Suprapubic skin (tissue), 4 donors: Measurements from ENCODE around the gene TCF7L2. TPM values are rescaled to one million over a fixed set of nuclear protein-coding genes. Genes with fewer than 3 reads are reported as not detected.

Experiments
- DNase-seq, 2 donors: peaks; one replicate each; pipeline ENCODE4 v3.0.0-alpha.2; 2019; ENCODE audit warnings: low spot score in 2 of 2
- H3K27ac ChIP-seq: fragments of 200-600 bp; sonication (generic); one replicate; pipeline ENCODE4 v1.5.1; 2019
- H3K27me3 ChIP-seq: fragments of 200-600 bp; sonication (generic); one replicate; pipeline ENCODE4 v1.5.1; 2019
- H3K36me3 ChIP-seq: fragments of 200-600 bp; sonication (generic); one replicate; pipeline ENCODE4 v1.5.1; 2019
- H3K4me1 ChIP-seq: fragments of 200-600 bp; sonication (generic); one replicate; pipeline ENCODE4 v1.5.1; 2019
- H3K4me3 ChIP-seq: fragments of 200-600 bp; sonication (generic); one replicate; pipeline ENCODE4 v1.5.1; 2019; ENCODE audit warnings: mild to moderate bottlenecking
- H3K9me3 ChIP-seq: fragments of 200-600 bp; sonication (generic); one replicate; pipeline ENCODE4 v1.5.1; 2019
- CTCF ChIP-seq, 2 donors: fragments of 200-600 bp in 1 of 2; fragments of 450-650 bp in 1 of 2; sonication (generic) in 1 of 2; IDR thresholded peaks; one replicate each; pipeline ENCODE4 v1.5.1; 2016 to 2019; ENCODE audit warnings: antibody characterized with exemption in 2 of 2, mild to moderate bottlenecking in 1 of 2, moderate library complexity in 1 of 2
- EP300 ChIP-seq: sonication (generic); formaldehyde crosslinking; IDR thresholded peaks from one replicate; pipeline ENCODE4 v1.6.1; 2017; ENCODE audit warnings: antibody characterized with exemption
- POLR2A ChIP-seq, 2 donors: fragments of 450-650 bp; IDR thresholded peaks; one replicate each; pipeline ENCODE4 v1.6.1; 2017; ENCODE audit warnings: antibody characterized with exemption in 2 of 2, mild to moderate bottlenecking in 2 of 2, moderate library complexity in 2 of 2
- POLR2AphosphoS5 ChIP-seq, 3 donors: sonication (generic); formaldehyde crosslinking; IDR thresholded peaks; one replicate each; pipeline ENCODE4 v1.6.1; 2017; ENCODE audit warnings: antibody characterized with exemption in 3 of 3
- WGBS: methylation state at CpG from one replicate; pipeline ENCODE4 v1.1.5; 2018; 5-methylcytosine and 5-hydroxymethylcytosine counted together
- total RNA-seq, 4 donors: library from RNA; depleted of rRNA; stranded (reverse); fragments of >200 nt; gene quantifications; one replicate each; pipeline ENCODE4 v1.1.0, GENCODE V29; 2016

The TCF7L2 gene
- total RNA-seq, 4 donors from 2014 or later: 9.9 to 23.3 (median 15.2) TPM

- Histone ChIP-seq H3K4me3 (no peak overlapping the region), H3K27ac (no peak overlapping the region), H3K36me3 (no peaks in the 10 kb centered on the region), H3K27me3 (no peaks in the 10 kb centered on the region), H3K9me3 (no peaks in the 10 kb centered on the region), H3K4me1 (peaks cover 59% of the 10 kb centered on the region)
- DNase-seq: no peak
- 57% methylated on average over 4 of the region's 4 CpGs for WGBS
- TF ChIP-seq POLR2A (IDR thresholded peaks at IDR 0.05) (no peak), POLR2AphosphoS5 (IDR thresholded peaks at IDR 0.05) (no peak), CTCF (IDR thresholded peaks at IDR 0.05) (no peak), EP300 (no peak)
These were observed 49.1 kb downstream of the TCF7L2 start for GRCh38 chr10:112999102-112999501.

- no peaks in the 10 kb centered on the region for H3K9me3 ChIP-seq
- no peaks in the 10 kb centered on the region for H3K27me3 ChIP-seq
- H3K36me3 ChIP-seq: no peaks in the 10 kb centered on the region
- H3K27ac ChIP-seq: peak overlapping the region; percentile 49
- no peak overlapping the region for H3K4me3 ChIP-seq
- TF ChIP-seq CTCF (IDR thresholded peaks at IDR 0.05) (no peak), POLR2AphosphoS5 (IDR thresholded peaks at IDR 0.05) (no peak), EP300 (no peak), POLR2A (IDR thresholded peaks at IDR 0.05) (no peak)
- 53% methylated on average over 6 of the region's 6 CpGs for WGBS
- peaks cover 64% of the 10 kb centered on the region for H3K4me1 ChIP-seq
- DNase-seq: no peak
These were observed 50.4 kb downstream of the TCF7L2 start for GRCh38 chr10:113000442-113000841.

GRCh38 chr10:113000876-113001598, 51.0 kb downstream of the TCF7L2 start:
- peaks cover 68% of the 10 kb centered on the region for H3K4me1 ChIP-seq
- WGBS: 33% methylated on average over 14 of the region's 14 CpGs
- peak overlapping the region; percentile 49 for H3K27ac ChIP-seq
- H3K9me3 ChIP-seq: no peaks in the 10 kb centered on the region
- no peak overlapping the region for H3K4me3 ChIP-seq
- DNase-seq: no peak
- no peaks in the 10 kb centered on the region for H3K27me3 ChIP-seq
- TF ChIP-seq EP300 (no peak), CTCF (IDR thresholded peaks at IDR 0.05) (peak in 1 of 2 donors; percentile 29), POLR2AphosphoS5 (IDR thresholded peaks at IDR 0.05) (peak in 1 of 3 donors; percentile 30), POLR2A (IDR thresholded peaks at IDR 0.05) (no peak)
- no peaks in the 10 kb centered on the region for H3K36me3 ChIP-seq

- Histone ChIP-seq H3K36me3 (no peaks in the 10 kb centered on the region), H3K9me3 (no peaks in the 10 kb centered on the region), H3K4me3 (no peak overlapping the region), H3K27me3 (no peaks in the 10 kb centered on the region), H3K4me1 (peaks cover 76% of the 10 kb centered on the region), H3K27ac (peak overlapping the region; percentile 31)
- no peak for TF ChIP-seq POLR2A (IDR thresholded peaks at IDR 0.05)
- TF ChIP-seq CTCF (IDR thresholded peaks at IDR 0.05): no peak
- no peak for TF ChIP-seq EP300
- no peak for TF ChIP-seq POLR2AphosphoS5 (IDR thresholded peaks at IDR 0.05)
- WGBS: 68% methylated on average over 8 of the region's 8 CpGs
- DNase-seq: no peak
These were observed 51.8 kb downstream of the TCF7L2 start for GRCh38 chr10:113001599-113002448.

- Histone ChIP-seq H3K36me3 (no peaks in the 10 kb centered on the region), H3K4me3 (no peak overlapping the region), H3K4me1 (peaks cover 82% of the 10 kb centered on the region), H3K27me3 (no peaks in the 10 kb centered on the region), H3K27ac (peak overlapping the region; percentile 5), H3K9me3 (no peaks in the 10 kb centered on the region)
- 71% methylated on average over 1 of the region's 1 CpG for WGBS
- no peak for DNase-seq
- TF ChIP-seq POLR2A (IDR thresholded peaks at IDR 0.05): no peak
- TF ChIP-seq CTCF (IDR thresholded peaks at IDR 0.05): no peak
- TF ChIP-seq POLR2AphosphoS5 (IDR thresholded peaks at IDR 0.05): no peak
- TF ChIP-seq EP300: no peak
These were observed 52.4 kb downstream of the TCF7L2 start for GRCh38 chr10:113002449-113002777.
